ENCODE measurements around the gene TSSK1B. TPM values are rescaled to one million over a fixed set of nuclear protein-coding genes. Genes with fewer than 3 reads are reported as not detected.

TSSK1B gene
- polyA plus RNA-seq, 2 of the 4 experiments (the other 2 are of a cell fraction), result not detected

DNA sequence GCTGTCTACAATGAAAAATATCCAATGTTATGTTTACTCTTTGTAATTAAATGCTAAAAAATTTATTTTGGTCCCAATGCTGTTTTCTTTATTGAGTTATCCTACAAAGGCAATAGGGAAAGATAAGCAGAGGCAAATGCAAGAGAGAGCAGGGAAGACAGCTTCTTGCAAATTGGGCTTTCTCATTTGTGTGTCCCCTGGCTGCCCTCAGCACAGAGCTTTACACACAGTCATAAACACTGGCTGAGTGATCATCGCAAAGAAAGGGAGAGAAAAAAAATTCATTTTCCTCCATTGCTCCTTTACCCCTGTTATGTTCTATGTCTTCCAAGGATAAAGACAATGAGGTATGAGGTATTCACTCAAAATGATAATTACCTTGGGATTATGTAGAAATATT lies 2.3 kb upstream of the TSSK1B start:
- Histone ChIP-seq H3K9me3 (no peaks in the 10 kb centered on the region), H3K4me1 (no peaks in the 10 kb centered on the region), H3K4me3 (no peak overlapping the region), H3K27ac (no peak overlapping the region), H3K4me2 (no peak overlapping the region)
- ATAC-seq (no peak), FAIRE-seq (no peak), DNase-seq (ENCODE audit: low read depth in 1 of 2, low spot score in 1 of 2) (no peak)
- CTCF ChIA-PET, result interaction anchor here (0.7 kb wide), 1 partner anchor 68 kb away, joined by 4 read pairs; no protein-coding TSS in a partner anchor
- POLR2A ChIA-PET, result no interaction called here
- TF ChIP-seq CHD2 (IDR thresholded peaks at IDR 0.05; ENCODE audit: low read length, partially characterized antibody), result no peak
- WGBS (ENCODE audit: missing lambda C conversion rate), result 90% methylated on average over 1 of the region's 1 CpG

DNA sequence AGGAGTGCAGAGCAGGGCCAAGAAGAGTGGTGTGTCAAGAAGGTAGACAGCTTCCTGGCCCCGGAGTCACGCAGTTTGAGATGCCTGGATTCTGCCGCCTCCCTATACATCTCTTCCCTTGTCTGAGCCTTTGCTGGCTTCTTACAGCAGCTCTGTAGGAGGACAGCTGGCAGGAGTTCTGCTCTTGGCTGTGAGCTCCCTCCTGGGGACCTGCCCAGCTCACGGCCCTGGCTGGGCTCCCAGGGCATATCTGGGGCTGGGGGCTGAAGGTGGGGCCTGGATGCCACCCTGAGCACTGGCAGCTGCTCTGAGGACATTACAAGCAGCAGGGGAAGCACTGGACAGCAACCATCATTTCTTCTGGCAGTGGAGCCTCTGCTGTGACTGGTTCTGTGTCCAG lies 786 bp upstream of the TSSK1B start:
- TF ChIP-seq ATOH8 (CRISPR knock-in tag; IDR thresholded peaks at IDR 0.05; ENCODE audit: low read depth) (no peak), SREBF2 (IDR thresholded peaks at IDR 0.05) (no peak), ESRRA (IDR thresholded peaks at IDR 0.05; ENCODE audit: borderline replicate concordance, low read length) (no peak), POLR2A (IDR thresholded peaks at IDR 0.05; ENCODE audit: low read length) (no peak), JUNB (IDR thresholded peaks at IDR 0.05) (no peak), HDAC2 (IDR thresholded peaks at IDR 0.05) (no peak), CHD2 (IDR thresholded peaks at IDR 0.05; ENCODE audit: low read length, partially characterized antibody) (no peak), EP300 (IDR thresholded peaks at IDR 0.05) (no peak), EHF (CRISPR knock-in tag; IDR thresholded peaks at IDR 0.05) (no peak), CBX8 (IDR thresholded peaks at IDR 0.05) (no peak), SMC3 (IDR thresholded peaks at IDR 0.05) (no peak), NPAS2 (CRISPR knock-in tag; IDR thresholded peaks at IDR 0.05; ENCODE audit: borderline replicate concordance) (no peak), CHD4 (IDR thresholded peaks at IDR 0.05; ENCODE audit: borderline replicate concordance) (no peak), ZC3H11A (IDR thresholded peaks at IDR 0.05) (no peak), TP53 (CRISPR knock-in tag; IDR thresholded peaks at IDR 0.05) (no peak), HOXB5 (CRISPR knock-in tag; IDR thresholded peaks at IDR 0.05) (no peak), CBX2 (IDR thresholded peaks at IDR 0.05; ENCODE audit: borderline replicate concordance, low read depth) (no peak), MAX (IDR thresholded peaks at IDR 0.05) (no peak)
- TF ChIP-seq, protein P1, sequence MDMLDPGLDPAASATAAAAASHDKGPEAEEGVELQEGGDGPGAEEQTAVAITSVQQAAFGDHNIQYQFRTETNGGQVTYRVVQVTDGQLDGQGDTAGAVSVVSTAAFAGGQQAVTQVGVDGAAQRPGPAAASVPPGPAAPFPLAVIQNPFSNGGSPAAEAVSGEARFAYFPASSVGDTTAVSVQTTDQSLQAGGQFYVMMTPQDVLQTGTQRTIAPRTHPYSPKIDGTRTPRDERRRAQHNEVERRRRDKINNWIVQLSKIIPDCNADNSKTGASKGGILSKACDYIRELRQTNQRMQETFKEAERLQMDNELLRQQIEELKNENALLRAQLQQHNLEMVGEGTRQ (IDR thresholded peaks at IDR 0.05), result no peak
- TF ChIP-seq, protein P2, sequence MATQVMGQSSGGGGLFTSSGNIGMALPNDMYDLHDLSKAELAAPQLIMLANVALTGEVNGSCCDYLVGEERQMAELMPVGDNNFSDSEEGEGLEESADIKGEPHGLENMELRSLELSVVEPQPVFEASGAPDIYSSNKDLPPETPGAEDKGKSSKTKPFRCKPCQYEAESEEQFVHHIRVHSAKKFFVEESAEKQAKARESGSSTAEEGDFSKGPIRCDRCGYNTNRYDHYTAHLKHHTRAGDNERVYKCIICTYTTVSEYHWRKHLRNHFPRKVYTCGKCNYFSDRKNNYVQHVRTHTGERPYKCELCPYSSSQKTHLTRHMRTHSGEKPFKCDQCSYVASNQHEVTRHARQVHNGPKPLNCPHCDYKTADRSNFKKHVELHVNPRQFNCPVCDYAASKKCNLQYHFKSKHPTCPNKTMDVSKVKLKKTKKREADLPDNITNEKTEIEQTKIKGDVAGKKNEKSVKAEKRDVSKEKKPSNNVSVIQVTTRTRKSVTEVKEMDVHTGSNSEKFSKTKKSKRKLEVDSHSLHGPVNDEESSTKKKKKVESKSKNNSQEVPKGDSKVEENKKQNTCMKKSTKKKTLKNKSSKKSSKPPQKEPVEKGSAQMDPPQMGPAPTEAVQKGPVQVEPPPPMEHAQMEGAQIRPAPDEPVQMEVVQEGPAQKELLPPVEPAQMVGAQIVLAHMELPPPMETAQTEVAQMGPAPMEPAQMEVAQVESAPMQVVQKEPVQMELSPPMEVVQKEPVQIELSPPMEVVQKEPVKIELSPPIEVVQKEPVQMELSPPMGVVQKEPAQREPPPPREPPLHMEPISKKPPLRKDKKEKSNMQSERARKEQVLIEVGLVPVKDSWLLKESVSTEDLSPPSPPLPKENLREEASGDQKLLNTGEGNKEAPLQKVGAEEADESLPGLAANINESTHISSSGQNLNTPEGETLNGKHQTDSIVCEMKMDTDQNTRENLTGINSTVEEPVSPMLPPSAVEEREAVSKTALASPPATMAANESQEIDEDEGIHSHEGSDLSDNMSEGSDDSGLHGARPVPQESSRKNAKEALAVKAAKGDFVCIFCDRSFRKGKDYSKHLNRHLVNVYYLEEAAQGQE (IDR thresholded peaks at IDR 0.05), result no peak
- FAIRE-seq (no peak), ATAC-seq (no peak), DNase-seq (ENCODE audit: low read depth in 1 of 2, low spot score in 1 of 2) (no peak)
- Histone ChIP-seq H3K4me2 (no peak overlapping the region), H3K27ac (no peak overlapping the region), H3K9me3 (no peaks in the 10 kb centered on the region), H3K4me1 (no peaks in the 10 kb centered on the region), H3K4me3 (no peak overlapping the region)
- POLR2A ChIA-PET, result no interaction called here
- 67% methylated on average over 4 of the region's 4 CpGs for WGBS (ENCODE audit: missing lambda C conversion rate)
- CTCF ChIA-PET, result no interaction called here
